GM10266 (cell line): ENCODE results near the gene EED.

Source experiments
- DNase-seq: peaks from one replicate; pipeline ENCODE4 v3.0.0; 2012; ENCODE audit errors: extremely low spot score
- TF ChIP-seq, protein P1 (sequence below): IDR thresholded peaks from 2 replicates; pipeline ENCODE4 v1.5.1; 2012; ENCODE audit warnings: mild to moderate bottlenecking, low read depth; ENCODE audit not compliant: control insufficient read depth, insufficient read depth; ENCODE audit errors: missing control alignments

Gene EED, protein sequence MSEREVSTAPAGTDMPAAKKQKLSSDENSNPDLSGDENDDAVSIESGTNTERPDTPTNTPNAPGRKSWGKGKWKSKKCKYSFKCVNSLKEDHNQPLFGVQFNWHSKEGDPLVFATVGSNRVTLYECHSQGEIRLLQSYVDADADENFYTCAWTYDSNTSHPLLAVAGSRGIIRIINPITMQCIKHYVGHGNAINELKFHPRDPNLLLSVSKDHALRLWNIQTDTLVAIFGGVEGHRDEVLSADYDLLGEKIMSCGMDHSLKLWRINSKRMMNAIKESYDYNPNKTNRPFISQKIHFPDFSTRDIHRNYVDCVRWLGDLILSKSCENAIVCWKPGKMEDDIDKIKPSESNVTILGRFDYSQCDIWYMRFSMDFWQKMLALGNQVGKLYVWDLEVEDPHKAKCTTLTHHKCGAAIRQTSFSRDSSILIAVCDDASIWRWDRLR

GRCh38 chr11:86244522-86245368, at the start of gene EED:
Gene EED, plus strand, starts transcription at chr11:86244753. Its CDS starts 477 bp downstream, at chr11:86245230.
- TF ChIP-seq, protein P1, sequence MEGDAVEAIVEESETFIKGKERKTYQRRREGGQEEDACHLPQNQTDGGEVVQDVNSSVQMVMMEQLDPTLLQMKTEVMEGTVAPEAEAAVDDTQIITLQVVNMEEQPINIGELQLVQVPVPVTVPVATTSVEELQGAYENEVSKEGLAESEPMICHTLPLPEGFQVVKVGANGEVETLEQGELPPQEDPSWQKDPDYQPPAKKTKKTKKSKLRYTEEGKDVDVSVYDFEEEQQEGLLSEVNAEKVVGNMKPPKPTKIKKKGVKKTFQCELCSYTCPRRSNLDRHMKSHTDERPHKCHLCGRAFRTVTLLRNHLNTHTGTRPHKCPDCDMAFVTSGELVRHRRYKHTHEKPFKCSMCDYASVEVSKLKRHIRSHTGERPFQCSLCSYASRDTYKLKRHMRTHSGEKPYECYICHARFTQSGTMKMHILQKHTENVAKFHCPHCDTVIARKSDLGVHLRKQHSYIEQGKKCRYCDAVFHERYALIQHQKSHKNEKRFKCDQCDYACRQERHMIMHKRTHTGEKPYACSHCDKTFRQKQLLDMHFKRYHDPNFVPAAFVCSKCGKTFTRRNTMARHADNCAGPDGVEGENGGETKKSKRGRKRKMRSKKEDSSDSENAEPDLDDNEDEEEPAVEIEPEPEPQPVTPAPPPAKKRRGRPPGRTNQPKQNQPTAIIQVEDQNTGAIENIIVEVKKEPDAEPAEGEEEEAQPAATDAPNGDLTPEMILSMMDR, result no peak

GRCh38 chr11:86194998-86195397, 49.6 kb upstream of the EED start:
- TF ChIP-seq, protein P1, result no peak

More at GRCh38 chr11:86244522-86245368, at the start of gene EED:
- peak; percentile 90 for DNase-seq

GRCh38 chr11:86196085-86196696, 48.4 kb upstream of the EED start:
- TF ChIP-seq, protein P1, result no peak
- no peak for DNase-seq

More at GRCh38 chr11:86194998-86195397, 49.6 kb upstream of the EED start:
- no peak for DNase-seq

GRCh38 chr11:86196913-86197312, 47.6 kb upstream of the EED start:
- DNase-seq, result no peak
- TF ChIP-seq, protein P1, result no peak

- TF ChIP-seq, protein P1, result no peak
Measured at GRCh38 chr11:86197448-86197847, 47.1 kb upstream of the EED start.

DNA sequence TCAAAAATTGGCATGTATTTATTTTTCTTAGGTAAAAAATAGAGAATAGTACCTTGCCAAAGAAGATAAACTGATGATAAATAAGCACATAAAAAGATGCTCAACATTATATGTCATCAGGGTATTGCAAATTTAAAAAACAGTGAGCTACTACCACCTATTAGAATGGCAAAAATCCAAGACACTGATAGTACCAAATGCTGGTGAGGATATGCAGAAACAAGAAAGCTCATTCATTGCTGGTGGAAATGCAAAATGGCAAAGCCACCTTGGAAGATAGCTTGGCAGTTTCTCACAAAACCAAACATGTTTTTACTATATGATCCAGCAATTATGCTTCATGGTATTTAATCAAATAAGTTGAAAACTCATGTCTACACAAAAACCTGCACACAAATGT, 46.4 kb upstream of the EED start:
- TF ChIP-seq, protein P1, result no peak
- no peak for DNase-seq

More at GRCh38 chr11:86197448-86197847, 47.1 kb upstream of the EED start:
- DNase-seq, result no peak
